Cardiac fibroblast (primary cell): ENCODE measurements around the gene PRKCA.
"Not testable (repeated sequence)": the region's sequence is repeated elsewhere in the genome, so short reads cannot be mapped to it uniquely, and the experiment has no call there.

Experiments used
- DNase-seq, 2 donors: peaks; one replicate each; pipeline versions ENCODE4 v3.0.0 to v3.0.0-alpha.2; 2010; ENCODE audit warnings: low read depth in 2 of 2
- H3K4me3 ChIP-seq, 2 donors: replicated peaks in 1 of 2; 1 replicate in 1 of 2; 2 replicates in 1 of 2; pipeline ENCODE4 v1.5.1; 2011; ENCODE audit warnings: low read depth in 2 of 2, low read length in 2 of 2, mild to moderate bottlenecking in 2 of 2, moderate library complexity in 1 of 2
- TF ChIP-seq, protein P1 (sequence below): IDR thresholded peaks from one replicate; pipeline ENCODE4 v1.5.1; 2011; ENCODE audit warnings: low read depth, mild to moderate bottlenecking, low read length, inconsistent platforms

Gene PRKCA

GRCh38 chr17:66469890-66470289, 167.5 kb downstream of the PRKCA start:
- TF ChIP-seq, protein P1, sequence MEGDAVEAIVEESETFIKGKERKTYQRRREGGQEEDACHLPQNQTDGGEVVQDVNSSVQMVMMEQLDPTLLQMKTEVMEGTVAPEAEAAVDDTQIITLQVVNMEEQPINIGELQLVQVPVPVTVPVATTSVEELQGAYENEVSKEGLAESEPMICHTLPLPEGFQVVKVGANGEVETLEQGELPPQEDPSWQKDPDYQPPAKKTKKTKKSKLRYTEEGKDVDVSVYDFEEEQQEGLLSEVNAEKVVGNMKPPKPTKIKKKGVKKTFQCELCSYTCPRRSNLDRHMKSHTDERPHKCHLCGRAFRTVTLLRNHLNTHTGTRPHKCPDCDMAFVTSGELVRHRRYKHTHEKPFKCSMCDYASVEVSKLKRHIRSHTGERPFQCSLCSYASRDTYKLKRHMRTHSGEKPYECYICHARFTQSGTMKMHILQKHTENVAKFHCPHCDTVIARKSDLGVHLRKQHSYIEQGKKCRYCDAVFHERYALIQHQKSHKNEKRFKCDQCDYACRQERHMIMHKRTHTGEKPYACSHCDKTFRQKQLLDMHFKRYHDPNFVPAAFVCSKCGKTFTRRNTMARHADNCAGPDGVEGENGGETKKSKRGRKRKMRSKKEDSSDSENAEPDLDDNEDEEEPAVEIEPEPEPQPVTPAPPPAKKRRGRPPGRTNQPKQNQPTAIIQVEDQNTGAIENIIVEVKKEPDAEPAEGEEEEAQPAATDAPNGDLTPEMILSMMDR, result no peak
- H3K4me3 ChIP-seq, result no peak overlapping the region
- DNase-seq, result peak in 1 of 2 donors; percentile 40

- H3K4me3 ChIP-seq, result no peak overlapping the region
- TF ChIP-seq, protein P1, result no peak
- DNase-seq, result no peak
Observed at GRCh38 chr17:66472123-66472522, 169.7 kb downstream of the PRKCA start.

DNA sequence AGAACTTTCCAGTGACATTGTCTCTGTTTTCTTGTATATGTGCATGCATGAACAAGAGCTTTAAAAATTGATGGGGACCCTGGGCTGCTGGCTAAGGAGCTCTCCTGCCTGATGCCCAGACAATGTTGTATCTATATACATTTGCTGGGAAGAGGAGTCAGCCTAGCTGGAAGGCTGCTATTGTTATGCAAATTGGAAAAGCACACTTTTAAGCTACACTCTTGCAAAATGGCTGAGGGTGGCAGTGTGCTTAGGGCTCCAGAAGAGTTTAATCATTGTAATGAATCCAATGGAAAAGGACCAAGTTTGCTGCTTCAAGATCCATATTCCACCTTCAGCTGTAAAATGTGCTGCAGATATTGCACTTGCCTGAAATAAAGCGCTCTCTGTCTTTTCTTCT, 171.8 kb downstream of the PRKCA start:
- TF ChIP-seq, protein P1, result no peak
- no peak overlapping the region for H3K4me3 ChIP-seq
- DNase-seq, result no peak

GRCh38 chr17:66474806-66475497, 172.5 kb downstream of the PRKCA start:
- TF ChIP-seq, protein P1, result no peak
- no peak overlapping the region for H3K4me3 ChIP-seq
- DNase-seq, result no peak

DNA sequence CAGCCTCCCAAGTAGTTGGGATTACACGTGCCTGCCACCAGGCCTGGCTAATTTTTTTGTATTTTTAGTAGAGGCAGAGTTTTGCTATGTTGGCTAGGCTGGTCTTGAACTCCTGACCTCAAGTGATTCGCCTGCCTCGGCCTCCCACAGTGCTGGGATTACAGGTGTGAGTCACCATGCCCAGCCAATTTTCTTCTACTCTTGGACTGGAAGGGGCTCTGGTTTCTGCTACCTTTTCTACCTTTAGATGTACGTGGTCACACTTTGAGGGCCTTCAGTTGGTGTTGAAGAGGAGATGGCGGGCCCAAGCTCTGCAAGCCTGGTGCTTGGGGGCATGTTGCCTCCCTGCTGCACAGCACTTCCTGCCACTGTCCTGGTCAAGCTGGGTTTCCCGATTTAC, 173.6 kb downstream of the PRKCA start:
- H3K4me3 ChIP-seq, result no peak overlapping the region
- DNase-seq, result no peak
- TF ChIP-seq, protein P1, result no peak

- no peak overlapping the region for H3K4me3 ChIP-seq
- TF ChIP-seq, protein P1, result no peak
- DNase-seq, result no peak
Observed at GRCh38 chr17:66477615-66478283, 175.3 kb downstream of the PRKCA start.

- H3K4me3 ChIP-seq, DNase-seq: not testable (repeated sequence)
Observed at GRCh38 chr17:66479230-66479889, 176.9 kb downstream of the PRKCA start.
